NK-92 (cell line): ENCODE results near the gene TRIM13.
"Not testable (repeated sequence)": the region's sequence is repeated elsewhere in the genome, so short reads cannot be mapped to it uniquely, and the experiment has no call there.

Experiments
- DNase-seq: peaks from one replicate; lab custom pipeline; 2025; ENCODE audit not compliant: unreplicated experiment; lab: John Stamatoyannopoulos, UW

TRIM13 gene, protein sequence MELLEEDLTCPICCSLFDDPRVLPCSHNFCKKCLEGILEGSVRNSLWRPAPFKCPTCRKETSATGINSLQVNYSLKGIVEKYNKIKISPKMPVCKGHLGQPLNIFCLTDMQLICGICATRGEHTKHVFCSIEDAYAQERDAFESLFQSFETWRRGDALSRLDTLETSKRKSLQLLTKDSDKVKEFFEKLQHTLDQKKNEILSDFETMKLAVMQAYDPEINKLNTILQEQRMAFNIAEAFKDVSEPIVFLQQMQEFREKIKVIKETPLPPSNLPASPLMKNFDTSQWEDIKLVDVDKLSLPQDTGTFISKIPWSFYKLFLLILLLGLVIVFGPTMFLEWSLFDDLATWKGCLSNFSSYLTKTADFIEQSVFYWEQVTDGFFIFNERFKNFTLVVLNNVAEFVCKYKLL

GRCh38 chr13:49996951-49997895, at the start of gene TRIM13:
Gene TRIM13 (plus strand): TSS chr13:49997042. CDS start chr13:50011941, 14,899 bp downstream.
- DNase-seq, result no peak

GRCh38 chr13:49948777-49949270, 48.0 kb upstream of the TRIM13 start:
- not testable (repeated sequence) for DNase-seq

GRCh38 chr13:49951754-49952535, 44.9 kb upstream of the TRIM13 start:
- no peak for DNase-seq

DNA sequence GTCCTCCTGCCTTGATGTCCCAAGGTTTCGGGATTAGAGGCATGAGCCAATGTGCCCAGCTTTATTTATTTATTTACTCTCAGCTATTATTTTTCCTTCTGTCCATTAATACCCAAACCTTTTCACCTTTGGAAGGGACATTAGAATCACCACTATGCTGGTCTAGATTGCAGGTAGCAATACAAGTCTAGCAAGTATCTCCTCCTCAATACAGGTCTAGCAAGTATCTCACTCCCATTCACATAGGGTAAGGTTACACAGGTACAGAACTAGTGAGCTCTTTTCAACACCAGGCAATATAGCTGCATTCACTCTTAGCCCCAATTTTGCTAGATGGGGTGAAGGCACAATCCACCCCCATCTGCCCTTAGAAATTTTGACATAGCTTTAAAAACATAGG, 43.3 kb upstream of the TRIM13 start:
- no peak for DNase-seq

DNA sequence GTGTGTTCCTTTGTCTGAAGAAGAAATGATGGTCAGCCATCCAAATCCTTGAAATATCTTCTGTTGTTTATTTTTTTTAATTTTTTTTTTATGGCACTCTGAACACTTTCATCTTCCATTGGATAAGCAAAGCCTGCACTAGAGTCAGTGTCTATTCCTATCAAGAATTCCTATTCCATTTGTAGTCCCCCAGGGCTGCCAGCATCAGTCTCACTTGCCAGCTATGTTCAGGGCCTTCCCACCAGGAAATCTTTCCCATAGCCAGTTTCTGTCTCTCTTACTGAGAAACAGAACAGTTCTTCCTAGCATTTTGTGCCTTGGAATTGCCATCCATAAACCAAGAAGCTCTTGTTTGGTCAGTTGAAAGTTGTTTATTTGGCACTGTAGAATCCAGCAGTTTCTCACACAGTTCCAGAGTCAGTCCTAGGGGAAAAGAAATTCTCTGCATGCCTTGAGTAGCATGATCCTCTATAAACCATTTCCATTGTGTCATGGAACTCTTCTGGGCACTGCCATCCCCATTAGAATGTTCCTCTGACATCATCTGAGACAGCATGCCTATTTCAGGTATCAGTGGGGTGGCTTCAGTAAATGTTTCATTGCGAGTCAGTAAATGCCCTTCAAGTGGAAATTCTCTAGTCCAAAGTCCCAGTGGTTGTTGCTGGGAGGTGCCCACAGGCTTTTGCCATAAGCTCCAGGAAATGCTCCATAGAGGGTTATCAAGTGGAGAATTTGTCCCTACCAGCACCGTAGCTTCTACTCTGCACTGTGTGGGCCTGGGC, 42.0 kb upstream of the TRIM13 start:
- no peak for DNase-seq

DNA sequence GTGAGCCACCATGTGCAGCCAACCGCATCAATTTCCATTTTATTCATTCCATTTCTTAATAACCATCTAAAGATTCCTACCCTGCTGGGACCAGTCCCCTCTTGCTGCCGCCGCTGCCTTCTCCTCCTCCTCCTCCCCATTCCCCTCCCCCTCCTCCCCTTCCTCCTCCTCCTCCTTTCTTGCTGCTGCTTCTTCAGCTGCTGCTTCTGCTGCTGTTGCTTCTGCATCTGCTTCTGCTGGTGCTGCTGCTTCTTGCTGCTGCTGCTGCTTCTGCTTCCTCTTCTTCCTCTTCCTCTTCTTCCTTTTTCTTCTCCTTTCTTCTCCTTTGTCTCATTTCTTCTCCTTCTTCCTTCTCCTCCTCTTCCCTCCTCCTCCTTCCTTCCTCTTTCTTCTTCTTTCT, 40.7 kb upstream of the TRIM13 start:
- no peak for DNase-seq

GRCh38 chr13:49958321-49958720, 38.5 kb upstream of the TRIM13 start:
- DNase-seq, result no peak

GRCh38 chr13:49967456-49967855, 29.4 kb upstream of the TRIM13 start:
- no peak for DNase-seq

- no peak for DNase-seq
These were observed 24.1 kb upstream of the TRIM13 start for GRCh38 chr13:49972709-49973108.

DNA sequence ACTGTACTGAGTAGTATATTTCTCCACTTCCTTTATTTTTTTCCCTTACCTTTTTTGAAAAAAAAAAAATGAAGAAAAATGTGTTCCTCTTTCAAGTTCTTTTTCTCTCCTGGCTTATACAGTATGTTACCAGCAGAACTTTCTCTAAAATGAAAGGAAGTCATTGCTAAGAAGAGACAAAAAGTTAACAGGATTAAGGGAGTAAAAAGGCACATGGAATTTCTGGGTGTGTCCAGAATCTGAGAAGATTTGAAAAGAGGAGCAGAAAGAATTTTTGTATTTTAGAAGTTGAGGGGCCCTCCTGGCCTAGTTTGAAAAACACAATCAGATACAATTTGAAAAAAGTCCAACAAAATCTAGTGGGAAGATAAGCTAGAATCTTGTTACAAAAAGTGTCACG, 21.0 kb upstream of the TRIM13 start:
- DNase-seq, result no peak

GRCh38 chr13:49976314-49977258, 20.3 kb upstream of the TRIM13 start:
- no peak for DNase-seq

- no peak for DNase-seq
These were observed 18.9 kb upstream of the TRIM13 start for GRCh38 chr13:49977992-49978391.

DNA sequence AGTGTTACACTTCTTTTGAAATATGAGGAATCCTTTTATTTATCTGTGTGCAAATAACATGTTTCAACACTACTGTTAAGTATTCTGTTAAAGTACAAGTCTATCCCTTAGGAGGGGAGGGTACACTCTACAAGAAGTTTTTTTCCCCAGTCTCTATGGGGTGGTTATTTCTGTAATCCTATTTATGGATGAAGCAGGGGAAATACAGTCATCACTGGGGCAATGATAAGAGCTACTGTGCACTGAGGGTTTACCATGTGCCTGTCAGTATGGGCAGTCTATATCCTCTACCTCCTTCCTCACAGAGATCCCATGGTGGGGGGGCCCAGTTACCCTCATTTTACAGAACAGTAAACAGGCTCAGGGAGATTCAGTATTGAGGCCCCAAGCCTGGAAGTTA, 16.6 kb upstream of the TRIM13 start:
- DNase-seq, result no peak

DNA sequence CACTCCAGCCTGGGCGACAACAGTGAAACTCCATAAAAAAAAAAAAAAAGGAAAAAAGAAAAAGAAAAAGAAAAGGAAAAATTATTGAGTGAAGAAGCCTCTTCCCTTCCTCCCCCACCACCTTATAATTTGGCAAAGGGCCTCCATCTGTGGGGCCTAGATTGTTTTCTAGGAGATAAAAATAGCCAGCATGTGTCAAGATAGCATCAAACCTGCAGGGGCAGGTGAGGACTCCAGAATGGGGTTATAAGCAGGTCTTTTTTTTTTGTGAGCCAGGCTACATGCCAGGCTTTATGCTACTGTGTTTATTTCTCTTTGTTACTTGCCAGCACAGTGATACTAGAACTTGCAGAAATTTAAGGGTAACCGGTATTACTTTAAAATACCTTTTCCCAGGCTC, 11.7 kb upstream of the TRIM13 start:
- no peak for DNase-seq

- DNase-seq, result no peak
These were observed 10.4 kb upstream of the TRIM13 start for GRCh38 chr13:49986471-49986870.

- not testable (repeated sequence) for DNase-seq
These were observed 6.2 kb upstream of the TRIM13 start for GRCh38 chr13:49990612-49991011.

DNA sequence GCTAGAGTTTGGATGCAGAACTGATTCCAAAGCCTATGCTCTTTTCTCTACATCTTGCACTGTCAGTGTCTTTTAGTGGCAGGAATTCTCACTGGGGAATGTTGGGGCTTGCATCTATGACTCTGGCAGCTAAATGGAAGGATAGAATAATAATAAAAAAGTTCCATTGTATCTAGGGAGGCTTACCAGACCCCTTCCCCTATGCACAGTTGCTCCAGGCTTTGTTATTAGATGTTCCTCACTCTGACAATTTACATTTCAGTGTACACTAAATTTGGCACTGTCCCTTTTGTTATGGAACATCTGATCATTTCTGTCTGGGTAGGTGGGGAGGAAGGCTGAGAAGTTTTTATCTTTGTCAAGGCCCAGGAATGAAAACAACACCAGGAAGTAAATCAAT, 3.7 kb upstream of the TRIM13 start:
- no peak for DNase-seq

GRCh38 chr13:49993666-49994065, 3.2 kb upstream of the TRIM13 start:
- DNase-seq, result no peak

DNA sequence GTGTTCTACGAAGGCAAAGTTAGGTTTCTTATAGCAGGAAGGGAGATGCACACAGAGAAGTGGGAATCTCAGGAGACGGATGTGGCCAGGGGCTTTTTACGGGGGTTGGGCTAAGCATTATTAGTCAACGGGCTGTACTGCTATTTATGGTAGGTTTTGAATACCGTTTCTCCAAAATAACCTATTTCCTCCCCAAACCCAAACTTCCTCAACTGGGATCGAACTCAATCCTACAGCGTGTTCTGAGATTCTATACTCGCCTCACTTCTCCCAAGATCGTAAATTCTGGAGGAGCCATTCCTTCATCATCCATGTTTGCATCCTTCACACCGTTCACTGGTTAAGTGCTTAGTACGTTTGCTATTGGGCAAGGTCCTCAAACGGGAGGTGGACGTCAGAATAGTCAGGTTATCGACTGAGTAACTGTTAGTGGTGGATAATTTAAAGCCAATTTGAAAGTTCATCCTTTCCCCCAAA, 1.2 kb upstream of the TRIM13 start:
- no peak for DNase-seq
